Measurements from ENCODE around the gene AXDND1. TPM values are rescaled to one million over a fixed set of nuclear protein-coding genes. Genes with fewer than 3 reads are reported as not detected.

The AXDND1 gene
- total and polyA plus RNA-seq, 9 of the 15 experiments (the other 6 are each of a cell fraction or from before 2014, with no cell fraction given) = 0.03 to 0.13 (median 0.06) TPM; not detected in 5

GRCh38 chr1:179448437-179449149 is 82.8 kb downstream of the AXDND1 start:
- H3K27ac ChIP-seq (ENCODE audit: extremely low read depth, low read depth, low read length) = peak overlapping the region; percentile 58; the same call in 2 of the 3 replicates
- peak overlapping the region; percentile 20 for H3K4me2 ChIP-seq (ENCODE audit: insufficient read depth, low read length)
- H3K9me1 ChIP-seq (ENCODE audit: control insufficient read depth, insufficient read depth, low read length) = no peaks in the 10 kb centered on the region
- FAIRE-seq = peak; percentile 68
- ChIA-PET POLR2A (interaction anchor here (0.6 to 1.9 kb wide), 7 partner anchors 9 to 545 kb away, joined by 3 to 11 read pairs (median 3); no protein-coding TSS in a partner anchor), CTCF (ENCODE audit: low intra/inter-chr PET ratio) (interaction anchor here (0.6 kb wide), 1 partner anchor 479 kb away, joined by 3 read pairs; no protein-coding TSS in a partner anchor)
- peak in 3 of 4 experiments; percentile 11 to 64 (median 24) for DNase-seq (ENCODE audit: extremely low read depth in 1 of 4, low spot score in 3 of 4)
- H3K4me3 ChIP-seq = no peak overlapping the region
- no TSS peak for BruUV-seq (replicated peaks)
- intact Hi-C loops (cut with micrococcal nuclease) = loop anchor here (5.0 kb wide), 1 partner anchor 196 kb away; no protein-coding TSS in a partner anchor
- no peaks in the 10 kb centered on the region for H3K79me2 ChIP-seq (ENCODE audit: control insufficient read depth, insufficient read depth, low read length)
- H3K36me3 ChIP-seq (ENCODE audit: control insufficient read depth, insufficient read depth, low read length) = no peaks in the 10 kb centered on the region
- no peaks in the 10 kb centered on the region for H3K27me3 ChIP-seq (ENCODE audit: control insufficient read depth in 2 of 2, insufficient read depth in 2 of 2, low read length in 2 of 2)
- peak overlapping the region; percentile 69 for H2AFZ ChIP-seq (ENCODE audit: low read depth, low read length)
- in situ Hi-C loops (cut with MboI) = no loop called here
- H3K9me3 ChIP-seq (replicated peaks; ENCODE audit: control insufficient read depth, insufficient read depth, low read depth, low read length) = no peaks in the 10 kb centered on the region
- no peaks in the 10 kb centered on the region for H4K20me1 ChIP-seq (replicated peaks; ENCODE audit: control insufficient read depth, insufficient read depth, low read length)
- ATAC-seq = peak; percentile 95
- 0% methylated on average over 14 of the region's 14 CpGs for WGBS (ENCODE audit: insufficient coverage, low coverage, missing lambda C conversion rate)
- peaks cover 10 to 11% of the 10 kb centered on the region in 2 experiments; a peak in 3 of 5 replicates for H3K4me1 ChIP-seq (replicated peaks in 1 of 2; ENCODE audit: control insufficient read depth in 2 of 2, insufficient read depth in 2 of 2, low read length in 2 of 2)
- H3K9ac ChIP-seq (ENCODE audit: insufficient read depth in 1 of 2, low read depth in 2 of 2, low read length in 2 of 2) = peak overlapping the region; percentile 35 to 78; a peak in 3 of 4 replicates
- TF ChIP-seq CEBPB (tag; IDR thresholded peaks at IDR 0.05) (peak; percentile 83), TAL1 (IDR thresholded peaks at IDR 0.05) (0 out of 2 replicates have a peak, but pooled peaks have one; percentile 22), ETS2 (tag; IDR thresholded peaks at IDR 0.05; ENCODE audit: borderline replicate concordance, poor library complexity, severe bottlenecking) (no peak), SMARCE1 (IDR thresholded peaks at IDR 0.05) (peak; percentile 55; the same call in 1 of the 2 replicates), IRF9 (tag; IDR thresholded peaks at IDR 0.05) (0 out of 2 replicates have a peak, but pooled peaks have one; percentile 21), MNT (conservative IDR thresholded peaks at IDR 0.05) (peak in 1 of 2 experiments; percentile 50; a peak in 1 of 4 replicates), C11orf30 (IDR thresholded peaks at IDR 0.05; ENCODE audit: low read depth) (peak; percentile 88), TFAM (CRISPR knock-in tag; conservative IDR thresholded peaks at IDR 0.05) (no peak), POLR2AphosphoS5 (IDR thresholded peaks at IDR 0.05; ENCODE audit: control insufficient read depth, insufficient read depth, low read depth, low read length) (no peak), STAT5B (CRISPR knock-in tag; IDR thresholded peaks at IDR 0.05) (no peak), DPF2 (IDR thresholded peaks at IDR 0.05) (peak; percentile 87), ILF3 (IDR thresholded peaks at IDR 0.05; ENCODE audit: borderline replicate concordance) (no peak), RCOR1 (IDR thresholded peaks at IDR 0.05; ENCODE audit: borderline replicate concordance in 1 of 2, low read depth in 2 of 2, low read length in 2 of 2) (0 out of 4 replicates have a peak, but pooled peaks of 1 of the 2 experiments have one; percentile 18), POLR2H (tag; IDR thresholded peaks at IDR 0.05; ENCODE audit: low read depth) (no peak), LARP7 (IDR thresholded peaks at IDR 0.05) (0 out of 2 replicates have a peak, but pooled peaks have one; percentile 48), NFIC (IDR thresholded peaks at IDR 0.05) (peak; percentile 79), EWSR1 (IDR thresholded peaks at IDR 0.05; ENCODE audit: borderline replicate concordance, low read depth, partially characterized antibody) (no peak), CBFA2T3 (IDR thresholded peaks at IDR 0.05) (peak; percentile 23; the same call in 1 of the 2 replicates), KAT7 (CRISPR knock-in tag; IDR thresholded peaks at IDR 0.05; ENCODE audit: borderline replicate concordance) (no peak), KAT2B (IDR thresholded peaks at IDR 0.05; ENCODE audit: low read depth, low read length) (no peak), ELF4 (CRISPR knock-in tag; IDR thresholded peaks at IDR 0.05) (no peak)

All from K562 (cell line).